ENCODE data around the gene TMPRSS12. TPM values are rescaled to one million over a fixed set of nuclear protein-coding genes. Genes with fewer than 3 reads are reported as not detected.
"Not testable (repeated sequence)": the region's sequence is repeated elsewhere in the genome, so short reads cannot be mapped to it uniquely, and the experiment has no call there.

TMPRSS12 gene
- total and polyA plus RNA-seq, 12 donors = not detected

GRCh38 chr12:50820177-50820576 is 22.5 kb upstream of the TMPRSS12 start:
- no peak for TF ChIP-seq CTCF (IDR thresholded peaks at IDR 0.05)
- no peak for DNase-seq
- Histone ChIP-seq H3K36me3 (peaks cover 0 to 67% (median 25%) of the 10 kb centered on the region in 9 donors), H3K4me1 (peaks cover 0 to 4% (median 0%) of the 10 kb centered on the region in 9 donors), H3K9me3 (no peaks in the 10 kb centered on the region), H3K27ac (no peak overlapping the region), H3K27me3 (no peaks in the 10 kb centered on the region), H3K4me3 (no peak overlapping the region)
- intact Hi-C loops (cut with DNase I) = loop anchor here in 5 of 10 donors (5.0 to 10.0 kb wide), 2 partner anchors 53 to 525 kb away; partner anchors contain the start of gene CELA1 (in 5 of the 5)
- ATAC-seq = no peak

GRCh38 chr12:50822082-50822481 is 20.6 kb upstream of the TMPRSS12 start:
- peaks cover 0 to 14% (median 0%) of the 10 kb centered on the region in 9 donors for H3K4me1 ChIP-seq
- ATAC-seq (no peak), DNase-seq (no peak)
- H3K27ac ChIP-seq = no peak overlapping the region
- H3K36me3 ChIP-seq = peaks cover 0 to 48% (median 10%) of the 10 kb centered on the region in 9 donors
- intact Hi-C loops (cut with DNase I) = loop anchor here in 5 of 10 donors (5.0 to 10.0 kb wide), 2 partner anchors 55 to 523 kb away; partner anchors contain the start of gene CELA1 (in 5 of the 5)
- TF ChIP-seq CTCF (IDR thresholded peaks at IDR 0.05) = no peak
- no peaks in the 10 kb centered on the region for H3K27me3 ChIP-seq
- H3K9me3 ChIP-seq = no peaks in the 10 kb centered on the region
- H3K4me3 ChIP-seq = no peak overlapping the region
- WGBS, 2 donors = 92 to 100% methylated on average over 1 of the region's 1 CpG

GRCh38 chr12:50823724-50824123 is 19.0 kb upstream of the TMPRSS12 start:
- H3K27ac ChIP-seq, H3K27me3 ChIP-seq, DNase-seq, H3K4me3 ChIP-seq, ATAC-seq, H3K9me3 ChIP-seq: not testable (repeated sequence)
- intact Hi-C loops (cut with DNase I) = loop anchor here in 6 of 10 donors (1.0 to 10.0 kb wide), 5 partner anchors 56 to 521 kb away; partner anchors contain the start of gene CELA1 (in 5 of the 6)
- H3K4me1 ChIP-seq = peaks cover 0 to 14% (median 0%) of the 10 kb centered on the region in 9 donors
- peaks cover 0 to 32% (median 8%) of the 10 kb centered on the region in 9 donors for H3K36me3 ChIP-seq
- 88 to 92% methylated on average over 11 of the region's 11 CpGs for WGBS, 2 donors

- 46 to 48% methylated on average over 4 of the region's 4 CpGs for WGBS, 2 donors
- H3K27me3 ChIP-seq = no peaks in the 10 kb centered on the region
- H3K4me3 ChIP-seq = no peak overlapping the region
- no peak for DNase-seq
- H3K9me3 ChIP-seq = no peaks in the 10 kb centered on the region
- intact Hi-C loops (cut with DNase I) = loop anchor here in 9 of 10 donors (1.0 to 10.0 kb wide), 11 partner anchors 58 to 522 kb away; partner anchors contain the start of gene CELA1 (in 6 of the 9)
- H3K36me3 ChIP-seq = peaks cover 0 to 20% (median 0%) of the 10 kb centered on the region in 9 donors
- TF ChIP-seq CTCF (IDR thresholded peaks at IDR 0.05) = no peak
- H3K27ac ChIP-seq = peak overlapping the region in 6 of 10 donors; percentile 32 to 76 (median 54)
- ATAC-seq = peak; percentile 13 to 60 (median 40)
- H3K4me1 ChIP-seq = peaks cover 0 to 14% (median 0%) of the 10 kb centered on the region in 9 donors
Measured at GRCh38 chr12:50824914-50825313, 17.8 kb upstream of the TMPRSS12 start.

GRCh38 chr12:50825372-50825838 is 17.3 kb upstream of the TMPRSS12 start:
- H3K4me3 ChIP-seq = no peak overlapping the region
- ATAC-seq (peak; percentile 64 to 93 (median 82)), DNase-seq (no peak)
- peak overlapping the region in 6 of 10 donors; percentile 32 to 76 (median 54) for H3K27ac ChIP-seq
- 2 to 7% methylated on average over 2 of the region's 2 CpGs for WGBS, 2 donors
- TF ChIP-seq CTCF (IDR thresholded peaks at IDR 0.05) = peak in 8 of 9 donors; percentile 19 to 75 (median 56)
- no peaks in the 10 kb centered on the region for H3K27me3 ChIP-seq
- H3K36me3 ChIP-seq = peaks cover 0 to 15% (median 0%) of the 10 kb centered on the region in 9 donors
- H3K9me3 ChIP-seq = no peaks in the 10 kb centered on the region
- intact Hi-C loops (cut with DNase I) = loop anchor here in 9 of 10 donors (1.0 to 10.0 kb wide), 10 partner anchors 97 to 522 kb away; partner anchors contain the start of gene CELA1 (in 6 of the 9)
- H3K4me1 ChIP-seq = peaks cover 0 to 14% (median 0%) of the 10 kb centered on the region in 9 donors

Measured in heart right ventricle (tissue), 16 donors.